ENCODE results near the gene SPDYE3.
"Not testable (repeated sequence)": the region's sequence is repeated elsewhere in the genome, so short reads cannot be mapped to it uniquely, and the experiment has no call there.

Gene SPDYE3

DNA sequence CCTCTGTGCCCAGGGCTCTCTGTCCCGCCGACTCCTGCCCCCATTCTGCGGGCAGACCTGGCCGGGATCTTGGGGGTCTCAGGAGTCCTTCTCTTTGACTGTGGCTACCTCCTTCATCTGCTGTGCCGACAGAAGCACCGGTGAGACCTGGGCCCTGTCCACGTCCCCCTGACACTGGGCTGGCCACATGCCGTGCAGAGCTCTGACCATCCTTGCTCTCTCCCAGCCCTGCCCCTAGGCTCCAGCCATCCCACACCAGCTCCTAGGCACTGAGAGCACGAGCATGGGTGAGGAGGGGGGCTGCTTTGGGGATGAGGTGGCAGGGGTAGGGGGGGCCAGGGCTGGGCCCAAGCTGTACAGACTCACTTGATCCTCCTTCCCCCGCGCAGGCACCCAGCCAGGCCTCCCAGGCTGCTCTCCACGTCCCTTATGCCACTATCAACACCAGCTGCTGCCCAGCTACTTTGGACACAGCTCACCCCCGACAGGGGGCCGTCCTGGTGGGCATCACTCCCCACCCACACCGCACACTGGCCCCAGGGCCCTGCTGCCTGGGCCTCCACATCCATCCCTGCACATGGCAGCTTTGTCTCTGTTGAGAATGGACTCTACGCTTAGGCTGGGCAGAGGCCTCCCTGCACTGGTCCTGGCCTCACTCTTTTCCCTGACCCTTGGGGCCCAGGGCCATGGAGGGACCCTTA lies 45.6 kb downstream of the SPDYE3 start:
- no peak for DNase-seq

DNA sequence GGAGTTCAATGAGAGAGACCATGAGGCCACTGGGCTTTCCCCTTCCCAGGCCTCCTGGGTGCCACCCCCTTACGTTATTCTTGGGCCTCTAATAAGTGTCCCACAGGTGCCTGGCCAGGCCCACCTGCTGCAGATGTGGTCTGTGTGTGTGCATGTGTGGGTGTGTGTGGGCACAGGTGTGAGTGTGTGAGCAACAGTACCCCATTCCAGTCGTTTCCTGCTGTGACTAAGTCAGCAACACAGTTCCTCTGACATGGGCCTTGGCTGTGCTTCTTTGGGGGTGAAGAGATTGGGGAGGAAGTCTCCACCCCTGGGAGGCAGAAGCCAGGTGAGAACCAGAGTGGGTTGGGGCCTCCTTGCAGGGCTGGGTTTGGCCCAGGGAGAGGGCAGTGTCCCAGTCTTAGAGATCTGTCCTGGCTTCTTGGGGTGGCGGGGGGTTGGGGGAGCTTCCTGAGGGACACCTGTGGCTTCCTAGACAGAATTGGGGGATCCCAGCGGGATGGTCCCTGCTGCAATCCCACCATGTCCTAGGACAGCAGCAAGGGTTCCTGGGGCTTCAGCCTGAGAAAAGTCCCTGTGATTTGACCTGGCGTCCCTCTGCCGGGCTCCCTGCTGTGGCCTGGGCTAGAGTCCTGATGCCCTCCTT lies 46.3 kb downstream of the SPDYE3 start:
- DNase-seq, result no peak

DNA sequence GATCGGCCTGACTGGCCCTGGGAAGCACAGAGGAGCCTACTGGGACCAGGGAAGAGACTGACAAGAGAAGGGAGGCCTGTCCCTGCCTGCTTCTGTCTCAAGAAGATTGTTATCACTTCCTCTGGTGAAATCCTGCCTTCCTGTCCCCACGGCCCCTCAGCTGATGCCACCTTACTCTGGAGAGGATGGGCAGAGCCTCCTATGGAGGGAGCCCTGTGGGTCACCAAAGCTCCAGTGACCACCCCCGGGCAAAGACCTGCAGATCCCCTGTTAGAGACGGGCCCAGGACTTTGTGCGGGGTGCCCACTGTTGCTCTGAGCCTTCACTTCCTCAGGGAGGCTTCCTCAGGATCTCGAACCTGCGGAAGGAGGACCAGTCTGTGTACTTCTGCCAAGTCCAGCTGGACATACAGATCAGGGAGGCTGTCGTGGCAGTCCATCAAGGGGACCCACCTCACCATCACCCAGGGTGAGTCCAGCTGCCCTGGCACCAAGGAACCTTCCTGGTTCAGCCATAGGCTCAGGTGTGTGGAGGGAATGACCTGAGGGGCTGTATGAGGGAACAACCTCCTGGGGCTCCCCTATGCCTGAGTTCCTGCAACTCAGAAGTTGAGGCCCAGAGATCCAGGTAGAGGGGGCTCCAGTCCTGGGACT lies 49.0 kb downstream of the SPDYE3 start:
- DNase-seq, result no peak

DNA sequence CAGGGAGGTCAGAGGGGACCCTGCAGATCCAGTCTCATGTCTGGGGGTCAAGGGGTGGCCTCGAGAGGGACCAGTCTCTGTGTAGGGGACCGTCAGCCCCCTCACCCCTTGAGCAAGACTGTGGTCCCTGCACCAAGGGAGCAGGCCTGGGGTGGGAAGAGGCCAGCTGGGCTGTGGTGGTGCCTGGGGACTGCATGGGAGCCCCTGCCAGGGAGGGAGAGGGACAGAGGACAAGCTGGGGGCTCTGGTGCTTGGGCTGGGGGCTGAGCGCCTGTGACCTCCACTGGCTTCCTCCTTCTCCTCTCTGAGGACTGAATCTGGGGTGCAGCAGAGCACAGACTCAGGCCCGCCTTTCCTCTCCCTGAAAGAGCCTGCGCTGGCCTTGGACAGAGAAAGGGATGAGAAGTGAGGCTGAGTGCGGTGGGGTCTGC lies 49.6 kb downstream of the SPDYE3 start:
- no peak for DNase-seq

DNA sequence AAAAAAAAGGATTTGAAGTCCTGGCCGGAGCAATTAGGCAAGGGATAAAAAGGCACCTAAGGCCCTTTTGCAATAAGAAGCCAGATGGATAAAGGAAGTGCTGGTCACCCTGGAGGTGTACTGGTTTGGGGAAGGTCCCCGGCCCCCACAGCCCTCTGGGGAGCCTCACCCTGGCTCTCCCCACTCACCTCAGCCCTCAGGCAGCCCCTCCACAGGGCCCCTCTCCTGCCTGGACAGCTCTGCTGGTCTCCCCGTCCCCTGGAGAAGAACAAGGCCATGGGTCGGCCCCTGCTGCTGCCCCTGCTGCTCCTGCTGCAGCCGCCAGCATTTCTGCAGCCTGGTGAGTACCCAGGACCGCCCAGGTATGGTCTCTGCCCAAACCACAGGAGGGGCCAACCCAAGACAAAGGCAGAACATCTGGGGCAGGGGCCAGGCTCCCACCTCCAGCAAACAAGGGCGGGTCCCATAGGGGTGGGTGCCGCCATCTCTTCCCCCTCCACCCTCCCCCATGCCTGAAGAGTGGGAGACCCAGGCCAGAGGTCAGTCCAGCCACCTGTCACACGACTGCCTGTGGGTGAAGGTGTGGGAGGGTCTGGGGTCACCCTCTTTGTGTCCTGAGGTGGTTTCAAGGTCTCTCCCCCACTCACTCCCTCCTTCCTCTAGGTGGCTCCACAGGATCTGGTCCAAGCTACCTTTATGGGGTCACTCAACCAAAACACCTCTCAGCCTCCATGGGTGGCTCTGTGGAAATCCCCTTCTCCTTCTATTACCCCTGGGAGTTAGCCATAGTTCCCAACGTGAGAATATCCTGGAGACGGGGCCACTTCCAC lies 50.7 kb downstream of the SPDYE3 start, which contains the start of gene PILRB:
Gene PILRB (plus strand): TSS at position 91 of the 830 bp plus-strand sequence. CDS start 186 bp downstream, at position 277.
- no peak for DNase-seq

DNA sequence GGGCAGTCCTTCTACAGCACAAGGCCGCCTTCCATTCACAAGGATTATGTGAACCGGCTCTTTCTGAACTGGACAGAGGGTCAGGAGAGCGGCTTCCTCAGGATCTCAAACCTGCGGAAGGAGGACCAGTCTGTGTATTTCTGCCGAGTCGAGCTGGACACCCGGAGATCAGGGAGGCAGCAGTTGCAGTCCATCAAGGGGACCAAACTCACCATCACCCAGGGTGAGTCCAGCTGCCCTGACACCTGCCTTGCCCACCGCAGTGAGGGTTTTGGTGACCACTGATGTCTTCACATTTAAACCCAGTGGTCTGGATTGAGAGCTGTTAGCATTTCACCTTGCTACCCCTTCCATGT lies 51.3 kb downstream of the SPDYE3 start:
- DNase-seq, result no peak

DNA sequence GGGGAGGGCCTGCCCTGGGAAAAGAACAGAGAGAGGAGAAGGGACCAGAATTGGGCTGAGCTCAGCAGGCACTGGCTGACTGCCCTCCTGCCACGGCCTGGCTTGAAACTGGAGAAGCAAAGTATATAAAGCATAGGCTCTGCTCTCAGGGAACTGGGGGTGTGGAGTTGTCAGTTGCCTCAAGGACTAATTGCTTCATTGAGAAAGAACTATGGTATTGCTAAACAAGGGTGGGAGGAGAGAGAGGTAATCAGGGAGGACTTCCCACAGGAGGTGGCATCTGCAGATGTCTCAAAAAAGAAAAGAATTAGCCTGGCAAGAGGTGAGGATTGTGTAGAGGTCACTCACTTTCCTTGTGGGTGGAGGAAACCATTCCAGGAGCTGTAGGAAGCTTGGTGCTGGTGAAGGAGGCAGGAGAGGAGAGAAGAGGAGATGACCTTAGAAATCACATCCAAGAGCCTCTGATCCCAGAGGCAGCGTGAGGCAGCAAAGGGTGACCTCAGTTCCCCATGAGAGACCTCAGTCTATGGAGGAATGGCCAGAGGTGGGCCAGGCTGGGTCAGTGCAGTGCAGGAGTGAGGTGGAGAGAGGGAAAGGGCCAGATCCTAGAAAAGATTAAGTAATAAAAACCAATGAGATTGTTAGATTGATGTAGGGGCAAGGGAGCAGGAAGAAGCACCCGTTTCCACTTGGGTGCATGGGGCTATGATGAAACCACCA lies 52.8 kb downstream of the SPDYE3 start:
- peak; percentile 61 to 72 (median 69) for DNase-seq

DNA sequence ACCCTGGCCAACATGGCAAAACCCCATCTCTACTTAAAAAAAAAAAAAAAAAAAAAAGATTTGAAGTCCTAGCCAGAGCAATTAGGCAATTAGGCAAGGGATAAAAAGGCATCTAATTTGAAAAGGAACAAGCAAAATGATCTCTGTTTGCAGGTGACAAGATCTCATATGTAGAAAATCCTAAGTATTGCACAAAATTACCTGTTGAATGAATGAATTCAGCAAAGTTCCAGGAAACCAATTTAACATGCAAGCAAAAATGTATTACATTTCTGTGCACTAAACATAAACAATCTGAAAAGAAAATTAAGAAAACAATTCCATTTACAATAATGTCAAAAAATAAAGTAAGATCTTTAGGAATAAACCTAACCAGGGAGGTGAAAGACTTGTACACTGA lies 55.6 kb downstream of the SPDYE3 start:
- DNase-seq, result no peak

DNA sequence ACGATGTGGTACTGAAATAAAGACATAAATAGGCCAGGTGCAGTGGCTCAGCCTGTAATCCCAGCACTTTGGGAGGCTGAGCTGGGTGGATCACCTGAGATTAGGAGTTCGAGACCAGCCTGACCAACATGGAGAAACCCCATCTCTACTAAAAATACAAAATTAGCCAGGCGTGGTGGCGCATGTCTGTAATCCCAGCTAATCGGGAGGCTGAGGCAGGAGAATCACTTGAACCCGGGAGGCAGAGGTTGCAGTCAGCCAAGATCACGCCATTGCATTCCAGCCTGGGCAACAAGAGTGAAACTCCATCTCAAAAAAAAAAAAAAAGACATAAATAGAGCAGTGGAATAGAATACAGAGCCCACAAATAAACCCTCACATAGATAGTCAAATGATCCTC lies 56.3 kb downstream of the SPDYE3 start:
- not testable (repeated sequence) for DNase-seq

DNA sequence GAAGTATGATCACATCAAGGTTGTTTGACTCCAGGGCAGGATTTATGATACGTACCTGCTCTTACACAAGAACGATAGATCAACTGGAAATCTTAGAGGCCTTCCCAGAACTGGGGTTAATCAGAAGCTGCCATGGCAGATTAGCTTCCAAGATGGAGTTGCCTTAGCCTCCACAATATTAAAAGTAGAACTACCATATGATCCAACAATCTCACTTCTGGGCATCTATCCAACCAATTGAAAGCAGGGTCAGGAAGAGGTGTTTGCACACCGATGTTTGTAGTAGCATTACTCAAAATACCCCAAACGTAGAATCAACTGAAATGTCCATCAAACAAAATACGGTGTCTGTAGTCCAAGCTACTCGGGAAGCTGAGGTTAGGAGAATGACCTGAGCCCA lies 57.0 kb downstream of the SPDYE3 start:
- DNase-seq, result peak in 1 of 3 donors; percentile 18

DNA sequence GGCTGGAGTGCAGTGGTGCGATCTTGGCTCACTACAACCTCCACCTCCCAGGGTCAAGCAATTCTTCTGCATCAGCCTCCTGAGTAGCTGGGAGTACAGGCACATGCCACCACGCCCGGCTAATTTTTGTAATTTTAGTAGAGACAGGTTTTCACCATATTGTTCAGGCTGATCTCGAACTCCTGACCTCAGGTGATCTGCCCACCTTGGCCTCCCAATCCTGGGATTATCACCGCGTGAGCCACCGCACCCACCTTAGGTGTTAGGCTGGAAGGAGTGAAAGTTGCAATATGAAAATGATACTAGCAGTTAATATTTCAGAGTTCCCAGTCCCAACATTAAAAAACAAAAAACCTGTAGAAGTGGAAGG lies 58.5 kb downstream of the SPDYE3 start:
- not testable (repeated sequence) for DNase-seq

DNA sequence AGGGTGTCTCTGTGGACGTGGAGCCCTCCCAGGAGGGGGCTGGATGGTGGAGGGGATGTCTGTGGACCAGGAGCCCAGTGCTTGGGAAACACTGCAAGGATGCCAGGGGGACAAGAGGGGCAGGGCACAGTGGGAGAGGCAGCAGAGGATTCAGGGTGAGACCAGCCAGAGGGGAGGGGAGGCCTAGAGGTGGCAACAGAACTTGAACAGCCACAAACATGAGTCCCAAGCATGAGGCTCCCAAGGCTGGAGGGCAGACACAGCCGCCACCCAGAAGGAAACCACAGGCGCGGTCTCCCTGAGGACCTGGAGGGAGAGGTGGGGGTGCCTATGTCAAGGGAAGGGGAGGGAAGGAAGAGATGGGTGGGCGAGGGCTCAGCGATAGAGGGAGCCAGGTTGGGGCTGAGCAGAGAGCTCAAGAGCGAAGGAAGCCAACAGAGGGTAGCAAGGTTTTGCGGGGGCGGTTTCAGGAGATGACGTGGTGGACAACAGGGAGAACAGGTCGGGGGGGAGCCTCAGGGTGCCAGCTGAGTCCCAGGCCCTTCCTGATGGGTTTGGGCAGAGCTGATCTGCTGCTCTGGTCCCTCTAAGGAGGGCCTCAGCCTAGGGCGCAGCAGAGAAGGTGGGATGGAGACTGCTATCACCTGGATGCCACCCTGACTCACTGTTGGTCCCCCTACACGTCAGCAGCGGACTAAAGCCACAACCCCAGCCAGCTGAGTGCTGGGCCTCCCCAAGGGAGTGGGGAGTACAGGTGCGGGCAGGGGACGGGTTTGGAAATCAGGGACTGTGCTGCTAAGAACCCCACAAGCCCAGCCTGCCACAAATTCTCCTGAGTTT lies 59.1 kb downstream of the SPDYE3 start:
- DNase-seq, result no peak

DNA sequence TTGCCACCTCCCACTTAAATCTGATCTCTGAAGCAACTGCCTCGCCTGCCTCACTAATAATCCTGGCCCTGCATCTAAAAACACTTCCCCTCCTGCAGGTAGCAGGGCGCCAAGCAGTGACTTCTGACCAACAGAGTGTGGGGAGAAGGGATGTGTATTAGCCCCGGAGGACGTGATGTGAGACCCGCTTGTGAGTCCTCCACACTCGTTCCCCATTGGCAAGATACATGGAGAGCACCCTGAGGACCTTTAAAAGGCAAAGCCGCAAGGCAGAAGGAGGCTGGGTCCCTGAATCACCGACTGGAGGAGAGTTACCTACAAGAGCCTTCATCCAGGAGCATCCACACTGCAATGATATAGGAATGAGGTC lies 59.7 kb downstream of the SPDYE3 start:
- DNase-seq, result no peak

DNA sequence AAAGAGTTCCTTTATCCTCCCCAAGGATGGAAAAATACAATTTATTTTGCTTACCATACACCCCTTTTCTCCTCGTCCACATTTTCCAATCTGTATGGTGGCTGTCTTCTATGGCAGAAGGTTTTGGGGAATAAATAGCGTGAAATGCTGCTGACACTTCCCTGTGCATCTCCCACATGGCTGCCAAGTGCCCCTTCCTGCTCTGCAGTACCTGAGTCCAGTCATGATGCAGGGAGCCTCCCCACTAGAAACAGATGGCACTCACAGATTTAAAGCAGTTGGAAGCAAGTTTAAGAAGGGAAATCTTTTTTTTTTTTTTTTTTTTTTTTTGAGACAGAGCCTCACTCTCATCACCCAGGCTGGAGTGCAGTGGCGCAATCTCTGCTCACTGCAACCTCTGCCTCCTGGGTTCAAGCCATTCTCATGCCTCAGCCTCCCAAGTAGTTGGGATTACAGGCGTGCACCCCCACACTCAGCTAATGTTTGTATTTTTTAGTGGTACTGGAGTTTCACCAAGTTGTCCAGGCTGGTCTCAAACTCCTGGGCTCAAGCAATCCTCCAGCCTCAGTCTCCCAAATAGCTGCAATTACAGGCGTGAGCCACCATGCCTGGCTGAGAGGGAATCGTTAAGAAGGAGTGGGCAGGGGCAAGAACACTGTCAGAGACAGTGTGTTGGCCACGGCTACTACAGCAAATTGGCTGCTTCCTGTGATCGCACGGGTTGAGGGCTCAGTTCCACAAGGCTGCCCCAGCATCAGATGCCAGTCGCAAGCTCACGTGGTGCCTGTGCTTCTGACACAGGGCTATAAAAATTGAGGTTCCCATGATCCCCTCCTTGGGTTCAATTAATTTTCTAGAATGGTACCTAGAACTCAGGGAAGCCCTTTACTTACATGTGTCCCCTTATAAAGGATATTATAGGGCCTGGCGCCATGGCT lies 60.4 kb downstream of the SPDYE3 start:
- DNase-seq, result peak; percentile 46 to 58 (median 57)

DNA sequence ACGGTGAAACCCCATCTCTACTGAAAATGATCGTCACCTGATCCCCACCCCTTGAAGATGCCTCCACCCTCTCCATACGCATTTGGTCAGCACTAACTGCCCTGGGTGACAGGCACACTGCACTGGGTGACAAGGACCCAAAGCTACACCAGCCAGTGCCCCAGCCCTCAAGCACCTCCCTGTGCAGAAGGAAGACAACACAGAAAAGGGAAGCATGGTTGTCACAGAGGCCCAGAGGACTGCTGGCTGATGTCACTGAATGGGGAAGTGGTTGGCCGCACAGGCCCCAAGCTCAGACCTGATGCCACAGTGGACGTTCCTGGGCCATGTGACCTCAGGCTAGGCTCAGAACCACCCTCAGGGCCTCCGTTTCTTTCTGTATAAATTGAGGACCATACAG lies 61.6 kb downstream of the SPDYE3 start:
- DNase-seq, result peak; percentile 94 to 97 (median 95)

DNA sequence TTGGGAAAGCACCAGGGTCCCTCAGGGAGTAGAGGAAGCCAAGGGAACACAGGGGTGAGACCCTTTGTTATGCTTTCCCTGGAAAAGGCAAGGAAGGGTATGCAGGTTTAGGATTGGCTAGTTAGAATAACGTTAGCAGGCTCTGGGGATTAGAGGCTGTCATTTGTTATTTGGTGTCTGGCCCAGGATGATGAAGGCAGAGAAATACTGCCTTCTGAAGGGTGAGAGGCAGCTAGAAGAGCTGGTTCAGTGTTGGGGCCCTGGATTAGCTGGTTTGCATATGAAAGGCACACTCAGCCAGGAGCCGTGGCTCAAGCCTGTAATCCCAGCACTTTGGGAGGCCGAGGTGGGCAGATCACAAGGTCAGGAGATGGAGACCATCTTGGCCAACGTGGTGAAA lies 62.8 kb downstream of the SPDYE3 start:
- no peak for DNase-seq

DNA sequence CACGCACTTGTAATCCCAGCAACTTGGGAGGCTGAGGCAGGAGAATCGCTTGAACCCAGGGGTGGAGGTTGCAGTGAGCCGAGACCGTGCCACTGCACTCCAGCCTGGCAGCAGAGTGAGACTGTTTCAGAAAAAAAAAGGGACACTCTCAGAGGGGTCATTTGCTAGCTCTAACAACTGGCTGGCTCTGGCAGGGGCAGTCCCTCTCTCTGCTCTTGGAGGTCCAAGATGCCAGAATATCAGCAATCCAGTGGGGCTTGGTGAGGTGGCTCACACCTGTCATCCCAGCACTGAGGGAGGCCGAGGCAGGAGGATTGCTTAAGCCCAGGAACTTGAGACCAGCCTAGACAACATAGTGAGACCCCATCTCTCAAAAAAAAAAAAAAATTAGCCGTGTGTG lies 63.2 kb downstream of the SPDYE3 start:
- DNase-seq, result no peak

DNA sequence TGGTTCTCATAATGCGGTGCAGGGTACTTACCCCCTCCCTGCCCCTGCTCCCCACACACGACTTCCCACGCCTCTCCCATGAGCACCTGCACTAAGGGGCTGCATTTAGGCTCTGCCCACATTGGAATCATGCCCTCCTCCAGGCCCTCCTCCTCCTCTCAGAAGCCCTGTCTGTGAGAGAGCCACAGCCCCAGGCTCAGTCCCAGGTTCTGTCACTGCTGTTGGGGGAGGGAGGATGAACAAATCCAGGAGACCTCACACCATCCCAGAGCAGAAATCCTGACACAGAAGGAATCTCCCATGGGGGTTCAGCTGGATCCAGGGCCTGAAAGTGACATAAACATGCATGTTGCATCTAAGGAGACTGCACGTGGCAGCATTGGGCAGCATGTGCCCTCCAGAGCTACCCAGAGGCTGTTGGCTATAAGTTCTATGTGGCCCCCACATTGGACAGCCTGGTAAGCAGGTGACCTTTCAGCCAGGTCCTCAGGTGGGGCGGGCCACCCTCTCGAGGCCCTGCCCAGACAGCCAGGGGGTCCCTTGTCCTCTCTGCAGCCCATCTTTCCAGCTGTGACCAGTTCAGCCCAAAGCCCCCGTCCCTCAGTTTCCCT lies 64.2 kb downstream of the SPDYE3 start:
- DNase-seq, result peak; percentile 41 to 67 (median 48)
